ENCODE data around the gene CRYAB.
A peak's percentile ranks its signal among the peaks of the same experiment; 100 is the strongest.

The CRYAB gene

GRCh38 chr11:111870522-111870885 is 41.1 kb downstream of the CRYAB start:
- H3K9me3 ChIP-seq (ENCODE audit: insufficient read depth, low read depth, low read length): no peaks in the 10 kb centered on the region

GRCh38 chr11:111870113-111870512 is 41.5 kb downstream of the CRYAB start:
- peaks cover 29% of the 10 kb centered on the region for H3K4me1 ChIP-seq (ENCODE audit: insufficient read depth, low read length, poor library complexity, severe bottlenecking)
- peak overlapping the region; percentile 94 for H3K4me2 ChIP-seq (ENCODE audit: low read depth, low read length, poor library complexity, severe bottlenecking)
- H3K27me3 ChIP-seq (ENCODE audit: insufficient read depth, low read length, poor library complexity, severe bottlenecking): no peaks in the 10 kb centered on the region
- H2AFZ ChIP-seq (ENCODE audit: low read length): no peak overlapping the region
- peaks cover 5% of the 10 kb centered on the region for H4K20me1 ChIP-seq (ENCODE audit: insufficient read depth, low read length, poor library complexity, severe bottlenecking)
- no peak for TF ChIP-seq EZH2phosphoT487 (IDR thresholded peaks at IDR 0.05; ENCODE audit: borderline replicate concordance)
- no peak for TF ChIP-seq CTCF (conservative IDR thresholded peaks at IDR 0.05; ENCODE audit: low read length)
- peaks cover 10% of the 10 kb centered on the region; the same call in 1 of the 2 replicates for H3K36me3 ChIP-seq (ENCODE audit: insufficient read depth, low read length)
- peaks cover 24% of the 10 kb centered on the region; the same call in 1 of the 2 replicates for H3K79me2 ChIP-seq (ENCODE audit: insufficient read depth, low read length)
- peaks cover 3% of the 10 kb centered on the region; the same call in 1 of the 2 replicates for H3F3A ChIP-seq (ENCODE audit: low read depth)
- H3K9me2 ChIP-seq (replicated peaks; ENCODE audit: low read depth, low read length): no peaks in the 10 kb centered on the region
- H3K4me3 ChIP-seq (ENCODE audit: low read length, poor library complexity, severe bottlenecking): peak overlapping the region; percentile 93
- H3K9me3 ChIP-seq (ENCODE audit: insufficient read depth, low read depth, low read length): no peaks in the 10 kb centered on the region
- H3K9ac ChIP-seq (ENCODE audit: low read depth, low read length, poor library complexity, severe bottlenecking): peak overlapping the region; percentile 80

More at GRCh38 chr11:111870522-111870885, 41.1 kb downstream of the CRYAB start:
- Histone ChIP-seq H3K9me2 (replicated peaks; ENCODE audit: low read depth, low read length) (no peaks in the 10 kb centered on the region), H3K4me2 (ENCODE audit: low read depth, low read length, poor library complexity, severe bottlenecking) (peak overlapping the region; percentile 94), H3K36me3 (ENCODE audit: insufficient read depth, low read length) (peaks cover 6% of the 10 kb centered on the region; the same call in 1 of the 2 replicates), H4K20me1 (ENCODE audit: insufficient read depth, low read length, poor library complexity, severe bottlenecking) (peaks cover 5% of the 10 kb centered on the region), H3K4me1 (ENCODE audit: insufficient read depth, low read length, poor library complexity, severe bottlenecking) (peaks cover 26% of the 10 kb centered on the region), H3K79me2 (ENCODE audit: insufficient read depth, low read length) (peaks cover 24% of the 10 kb centered on the region; the same call in 1 of the 2 replicates), H3K27me3 (ENCODE audit: insufficient read depth, low read length, poor library complexity, severe bottlenecking) (no peaks in the 10 kb centered on the region), H3K4me3 (ENCODE audit: low read length, poor library complexity, severe bottlenecking) (peak overlapping the region; percentile 93), H3F3A (ENCODE audit: low read depth) (peaks cover 3% of the 10 kb centered on the region; the same call in 1 of the 2 replicates), H3K9ac (ENCODE audit: low read depth, low read length, poor library complexity, severe bottlenecking) (peak overlapping the region; percentile 80), H2AFZ (ENCODE audit: low read length) (peak overlapping the region; percentile 99)
- TF ChIP-seq CTCF (conservative IDR thresholded peaks at IDR 0.05; ENCODE audit: low read length) (no peak), EZH2phosphoT487 (IDR thresholded peaks at IDR 0.05; ENCODE audit: borderline replicate concordance) (no peak)

- H3K79me2 ChIP-seq (ENCODE audit: insufficient read depth, low read length): no peaks in the 10 kb centered on the region
- no peaks in the 10 kb centered on the region for H3K9me3 ChIP-seq (ENCODE audit: insufficient read depth, low read depth, low read length)
- no peaks in the 10 kb centered on the region for H3K9me2 ChIP-seq (replicated peaks; ENCODE audit: low read depth, low read length)
- H2AFZ ChIP-seq (ENCODE audit: low read length): no peak overlapping the region
- H4K20me1 ChIP-seq (ENCODE audit: insufficient read depth, low read length, poor library complexity, severe bottlenecking): no peaks in the 10 kb centered on the region
- H3F3A ChIP-seq (ENCODE audit: low read depth): no peaks in the 10 kb centered on the region
- H3K36me3 ChIP-seq (ENCODE audit: insufficient read depth, low read length): peaks cover 49% of the 10 kb centered on the region
- no peak overlapping the region for H3K4me2 ChIP-seq (ENCODE audit: low read depth, low read length, poor library complexity, severe bottlenecking)
- no peak overlapping the region for H3K4me3 ChIP-seq (ENCODE audit: low read length, poor library complexity, severe bottlenecking)
- TF ChIP-seq EZH2phosphoT487 (IDR thresholded peaks at IDR 0.05; ENCODE audit: borderline replicate concordance) (no peak), CTCF (conservative IDR thresholded peaks at IDR 0.05; ENCODE audit: low read length) (no peak)
- H3K4me1 ChIP-seq (ENCODE audit: insufficient read depth, low read length, poor library complexity, severe bottlenecking): peaks cover under 1% of the 10 kb centered on the region
- no peak overlapping the region for H3K9ac ChIP-seq (ENCODE audit: low read depth, low read length, poor library complexity, severe bottlenecking)
- no peaks in the 10 kb centered on the region for H3K27me3 ChIP-seq (ENCODE audit: insufficient read depth, low read length, poor library complexity, severe bottlenecking)
Measured at GRCh38 chr11:111860257-111860656, 51.3 kb downstream of the CRYAB start.
